HepG2 (cell line): ENCODE results near the gene CENPP. TPM values are rescaled to one million over a fixed set of nuclear protein-coding genes. Genes with fewer than 3 reads are reported as not detected.

ENCODE experiments used
- ARHGAP35 ChIP-seq: sonication (generic); formaldehyde crosslinking; IDR thresholded peaks from 2 replicates; pipeline ENCODE4 v1.9.0; 2022; ENCODE audit warnings: mild to moderate bottlenecking, inconsistent platforms, moderate library complexity, missing genetic modification reagents, borderline replicate concordance
- ATF5 ChIP-seq: sonication (generic); formaldehyde crosslinking; IDR thresholded peaks from 2 replicates; pipeline ENCODE4 v1.4.0; 2020; ENCODE audit warnings: mild to moderate bottlenecking, low read depth, missing genetic modification reagents
- CERS6 ChIP-seq: sonication (generic); formaldehyde crosslinking; IDR thresholded peaks from 2 replicates; pipeline ENCODE4 v1.5.0; 2020; ENCODE audit warnings: missing genetic modification reagents
- ETV6 ChIP-seq: sonication (generic); formaldehyde crosslinking; conservative IDR thresholded peaks from 2 replicates; pipeline ENCODE4 v1.4.0; 2020; ENCODE audit warnings: missing genetic modification reagents
- MIER3 ChIP-seq: IDR thresholded peaks from 2 replicates; pipeline ENCODE4 v1.6.1; 2016; ENCODE audit warnings: missing compliant biosample characterization, borderline replicate concordance
- MIXL1 ChIP-seq: IDR thresholded peaks from 2 replicates; pipeline ENCODE4 v1.6.1; 2016
- MTERF4 ChIP-seq: sonication (generic); formaldehyde crosslinking; IDR thresholded peaks from 2 replicates; pipeline ENCODE4 v1.8.0; 2023; ENCODE audit warnings: mild to moderate bottlenecking, missing genetic modification reagents
- PHF8 ChIP-seq: sonication (generic); formaldehyde crosslinking; IDR thresholded peaks from 2 replicates; pipeline ENCODE4 v1.5.0; 2020; ENCODE audit warnings: missing genetic modification reagents
- RORA ChIP-seq: sonication (generic); formaldehyde crosslinking; IDR thresholded peaks from 2 replicates; pipeline ENCODE4 v1.5.0; 2020; ENCODE audit warnings: mild to moderate bottlenecking, missing genetic modification reagents, moderate library complexity
- SCMH1 ChIP-seq: sonication (generic); formaldehyde crosslinking; IDR thresholded peaks from 2 replicates; pipeline ENCODE4 v1.9.0; 2021; ENCODE audit warnings: missing genetic modification reagents, mild to moderate bottlenecking, borderline replicate concordance
- SIN3A ChIP-seq: IDR thresholded peaks from 2 replicates; pipeline ENCODE4 v1.6.1; 2011; ENCODE audit warnings: low read depth, mild to moderate bottlenecking, control low read depth, low read length, borderline replicate concordance
- SP2 ChIP-seq: sonication (generic); formaldehyde crosslinking; IDR thresholded peaks from 2 replicates; pipeline ENCODE4 v1.5.1; 2020; ENCODE audit warnings: mild to moderate bottlenecking, missing genetic modification reagents
- SYNCRIP ChIP-seq: fragments of 200-400 bp; formaldehyde crosslinking; IDR thresholded peaks from 2 replicates; pipeline ENCODE4 v1.6.1; 2018; ENCODE audit warnings: mild to moderate bottlenecking, low read depth, low read length; ENCODE audit not compliant: insufficient read depth
- TIGD3 ChIP-seq: sonication (generic); formaldehyde crosslinking; IDR thresholded peaks from 2 replicates; pipeline ENCODE4 v1.5.1; 2020; ENCODE audit warnings: mild to moderate bottlenecking, missing genetic modification reagents, borderline replicate concordance
- ZNF275 ChIP-seq: sonication (generic); formaldehyde crosslinking; IDR thresholded peaks from 2 replicates; pipeline ENCODE4 v1.8.0; 2022; ENCODE audit warnings: missing genetic modification reagents, mild to moderate bottlenecking, inconsistent platforms, borderline replicate concordance
- ZNF317 ChIP-seq: sonication (generic); formaldehyde crosslinking; IDR thresholded peaks from 2 replicates; pipeline ENCODE4 v1.5.0; 2020; ENCODE audit warnings: mild to moderate bottlenecking, missing genetic modification reagents
- ZNF331 ChIP-seq: sonication (generic); formaldehyde crosslinking; IDR thresholded peaks from 2 replicates; pipeline ENCODE4 v1.4.0; 2020; ENCODE audit warnings: missing genetic modification reagents
- ZNF333 ChIP-seq: sonication (generic); formaldehyde crosslinking; IDR thresholded peaks from 2 replicates; pipeline ENCODE4 v1.4.0; 2020; ENCODE audit warnings: mild to moderate bottlenecking, missing genetic modification reagents, borderline replicate concordance
- ZNF513 ChIP-seq: sonication (generic); formaldehyde crosslinking; conservative IDR thresholded peaks from 2 replicates; pipeline ENCODE4 v1.5.0; 2020; ENCODE audit warnings: missing genetic modification reagents
- ZNF557 ChIP-seq: sonication (generic); formaldehyde crosslinking; IDR thresholded peaks from 2 replicates; pipeline ENCODE4 v1.4.0; 2020; ENCODE audit warnings: missing genetic modification reagents
- ZNF792 ChIP-seq: IDR thresholded peaks from 2 replicates; pipeline ENCODE4 v1.6.1; 2016
- polyA plus RNA-seq, 8 experiments: library from polyadenylated mRNA; depleted of rRNA in 3 of 8; stranded (reverse) in 7 of 8; unstranded in 1 of 8; fragments of >200 nt; fragmentation: Illumina TruSeq in 4 of 8; extraction: Trizol in 4 of 8; gene quantifications; 2 replicates each; pipeline versions ENCODE4 v1.2.1 to v1.2.3, GENCODE V29; 2011 to 2016; ENCODE audit warnings: low read depth in 4 of 8, missing spikeins in 1 of 8, mixed read lengths in 1 of 8; ENCODE audit not compliant: insufficient read depth in 1 of 8
- total RNA-seq, 5 experiments: library from RNA; depleted of rRNA; stranded (reverse); fragments of >200 nt; fragmentation: Illumina TruSeq; extraction: Trizol; gene quantifications; 2 replicates each; pipeline ENCODE4 v1.2.3, GENCODE V29; 2016; ENCODE audit warnings: low read depth in 1 of 5

Gene CENPP
- total and polyA plus RNA-seq, 2 of the 13 experiments (the other 11 are each of a cell fraction or from before 2014, with no cell fraction given), result 2.0 to 11.4 TPM

GRCh38 chr9:92325269-92325990 is at the start of gene CENPP, which contains the start of gene NOL8 (continued):
- 0 out of 2 replicates have a peak, but pooled peaks have one; percentile 61 for TF ChIP-seq TIGD3
- TF ChIP-seq SIN3A, result peak; percentile 99
- peak; percentile 62; the same call in 1 of the 2 replicates for TF ChIP-seq ZNF333 (CRISPR knock-in tag)
- peak; percentile 80 for TF ChIP-seq ZNF317
- TF ChIP-seq MIXL1 (CRISPR knock-in tag), result peak; percentile 68
- no peak; the same call in 1 of the 2 replicates for TF ChIP-seq MTERF4 (CRISPR knock-in tag)
- TF ChIP-seq SYNCRIP, result no peak
- TF ChIP-seq CERS6 (CRISPR knock-in tag), result no peak
- TF ChIP-seq ETV6, result no peak
- TF ChIP-seq SCMH1 (CRISPR knock-in tag), result no peak
- peak; percentile 29; the same call in 1 of the 2 replicates for TF ChIP-seq ARHGAP35
- no peak for TF ChIP-seq ZNF513 (CRISPR knock-in tag)
- TF ChIP-seq RORA (CRISPR knock-in tag), result no peak
- TF ChIP-seq ATF5 (CRISPR knock-in tag), result no peak
- TF ChIP-seq PHF8 (CRISPR knock-in tag), result peak; percentile 80
- TF ChIP-seq ZNF792 (CRISPR knock-in tag), result no peak; the same call in 1 of the 2 replicates
- TF ChIP-seq SP2, result no peak
- peak; percentile 51; the same call in 1 of the 2 replicates for TF ChIP-seq ZNF331
- no peak for TF ChIP-seq ZNF557
- peak; percentile 71; the same call in 1 of the 2 replicates for TF ChIP-seq MIER3
- TF ChIP-seq ZNF275 (CRISPR knock-in tag), result no peak; the same call in 1 of the 2 replicates
